Measurements from ENCODE around the gene USP3.
"Not testable (repeated sequence)": the region's sequence is repeated elsewhere in the genome, so short reads cannot be mapped to it uniquely, and the experiment has no call there.

GRCh38 chr15:63620760-63621159, 116.4 kb downstream of the USP3 start:
- not testable (repeated sequence) for TF ChIP-seq POLR2A, CTCF (IDR thresholded peaks at IDR 0.05)
